ENCODE data around the gene IFI44L.

Gene IFI44L

GRCh38 chr1:78687914-78688313 lies 67.7 kb downstream of the IFI44L start:
- no peak for DNase-seq (ENCODE audit: low read depth, low spot score)

- no peak for DNase-seq (ENCODE audit: low read depth, low spot score)
These were observed 68.4 kb downstream of the IFI44L start for GRCh38 chr1:78688697-78689096.

DNA sequence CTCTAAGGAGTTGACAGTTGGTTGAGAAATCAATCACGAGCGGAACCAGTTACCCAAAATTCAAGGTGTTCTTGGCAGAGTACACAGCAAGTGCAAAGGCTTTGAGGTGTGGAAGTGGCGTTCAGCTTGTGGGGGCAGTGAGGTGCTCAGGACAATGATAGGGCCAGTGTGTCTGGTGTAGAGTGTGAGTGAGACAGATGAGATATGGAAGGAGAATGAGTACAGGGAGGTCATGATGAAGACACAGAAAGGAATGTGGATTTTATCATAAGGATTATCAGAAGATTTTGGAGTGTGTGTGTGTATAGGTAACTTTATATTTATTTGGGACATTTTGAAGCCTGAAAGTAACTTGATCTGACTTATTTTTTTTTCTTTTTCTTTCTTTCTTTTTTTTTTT lies 70.3 kb downstream of the IFI44L start:
- DNase-seq (ENCODE audit: low read depth, low spot score) = no peak

- no peak for DNase-seq (ENCODE audit: low read depth, low spot score)
These were observed 71.9 kb downstream of the IFI44L start for GRCh38 chr1:78691995-78692747.

Measured in brain pericyte (primary cell).